Measurements from ENCODE around the gene NR4A1.

The NR4A1 gene

DNA sequence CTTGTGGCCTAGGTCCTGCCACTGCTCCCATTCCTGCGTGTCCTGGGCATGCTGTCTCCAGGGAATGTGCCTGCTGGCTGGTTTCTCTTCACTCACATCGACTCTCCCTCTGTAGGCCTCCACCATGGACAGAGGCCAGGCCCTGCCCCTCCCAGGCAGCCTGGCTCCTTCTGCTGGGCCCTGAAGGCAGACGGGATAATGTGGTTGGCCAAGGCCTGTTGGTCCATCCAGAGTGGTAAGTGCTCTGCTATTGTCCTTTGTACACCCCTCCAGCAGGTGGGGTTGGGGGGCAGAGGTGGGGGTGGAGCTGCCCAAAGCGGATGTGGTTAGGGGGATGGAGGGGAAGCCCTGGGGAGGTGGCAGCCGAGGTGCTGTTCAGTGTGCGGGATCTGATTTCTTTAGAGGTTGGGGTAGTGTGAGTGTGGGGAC, 9.5 kb upstream of the NR4A1 start:
- peak; percentile 80 for DNase-seq (ENCODE audit: low read depth, low spot score)

DNA sequence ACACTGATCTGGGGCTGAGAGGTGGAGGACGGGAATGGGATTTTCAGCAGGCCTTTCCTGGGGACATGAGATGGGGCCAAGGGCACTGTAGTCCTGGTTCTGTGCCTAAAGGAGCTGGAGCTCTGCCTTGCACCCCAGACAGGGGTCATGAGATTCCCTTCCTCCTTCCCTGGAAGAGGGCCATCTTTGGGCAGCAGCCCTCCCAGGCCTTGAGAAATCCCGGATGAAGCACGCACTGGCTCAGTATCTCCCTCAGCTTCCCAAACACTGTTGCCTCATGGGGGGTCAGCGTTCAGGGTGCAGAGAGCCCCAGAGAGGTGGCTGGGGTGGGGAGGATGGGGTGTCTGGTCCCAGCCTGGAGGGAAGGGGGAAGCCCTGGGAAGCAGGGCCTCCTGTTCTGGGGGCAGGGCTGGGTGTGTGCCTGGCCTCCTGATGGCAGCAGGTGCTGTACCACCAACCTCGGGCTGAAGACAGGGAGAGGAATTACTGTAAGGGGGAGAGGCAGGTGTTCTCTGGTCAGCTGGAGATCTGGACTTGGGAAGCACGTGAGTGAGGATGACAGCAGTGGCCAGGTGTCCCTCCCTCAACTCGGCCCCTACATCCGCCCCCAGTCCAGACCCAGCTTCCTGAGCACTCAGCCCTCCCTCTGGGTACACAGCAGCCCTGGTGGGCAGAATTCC, 8.4 kb upstream of the NR4A1 start:
- no peak for DNase-seq (ENCODE audit: low read depth, low spot score)

DNA sequence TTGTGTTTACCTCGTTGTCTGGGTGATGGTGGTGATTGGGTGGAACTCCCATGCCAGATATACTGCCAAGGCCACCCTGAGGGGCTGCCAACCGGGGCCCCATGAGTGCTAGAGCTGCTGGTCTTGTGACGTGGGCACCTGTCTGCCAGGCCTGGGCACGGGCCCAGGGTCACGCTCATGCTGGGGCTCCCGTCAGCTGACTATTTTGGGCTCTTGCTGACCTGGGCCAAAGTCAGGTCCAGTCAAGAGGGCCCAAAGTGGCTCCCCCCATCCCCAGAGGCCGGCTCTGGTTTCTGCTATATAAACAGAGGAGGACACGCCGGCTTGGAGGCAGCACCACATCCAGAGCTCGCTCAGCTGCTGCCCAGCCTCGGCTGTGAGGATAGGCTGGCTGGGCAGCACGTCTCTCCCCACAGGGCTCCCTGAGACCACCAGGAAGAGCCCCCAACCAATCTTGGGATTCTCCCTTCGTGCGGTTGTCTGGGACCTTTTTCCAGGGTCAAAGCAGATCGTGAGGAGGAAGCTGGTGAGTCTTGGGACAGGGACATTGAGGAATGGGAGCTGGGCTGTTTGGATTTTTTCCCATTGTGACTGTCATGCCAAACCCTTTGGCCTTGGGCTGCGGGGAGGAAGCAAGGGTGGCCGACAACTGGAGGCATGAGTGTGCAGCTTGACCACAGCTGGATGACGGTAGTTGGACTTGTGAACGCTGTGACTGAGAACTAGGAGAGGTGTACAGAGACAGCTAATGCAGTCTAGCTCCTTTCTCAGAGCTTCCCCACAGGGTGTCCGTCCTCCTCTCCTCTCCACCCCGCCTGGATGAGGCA, 7.6 kb upstream of the NR4A1 start:
- DNase-seq (ENCODE audit: low read depth, low spot score): no peak

DNA sequence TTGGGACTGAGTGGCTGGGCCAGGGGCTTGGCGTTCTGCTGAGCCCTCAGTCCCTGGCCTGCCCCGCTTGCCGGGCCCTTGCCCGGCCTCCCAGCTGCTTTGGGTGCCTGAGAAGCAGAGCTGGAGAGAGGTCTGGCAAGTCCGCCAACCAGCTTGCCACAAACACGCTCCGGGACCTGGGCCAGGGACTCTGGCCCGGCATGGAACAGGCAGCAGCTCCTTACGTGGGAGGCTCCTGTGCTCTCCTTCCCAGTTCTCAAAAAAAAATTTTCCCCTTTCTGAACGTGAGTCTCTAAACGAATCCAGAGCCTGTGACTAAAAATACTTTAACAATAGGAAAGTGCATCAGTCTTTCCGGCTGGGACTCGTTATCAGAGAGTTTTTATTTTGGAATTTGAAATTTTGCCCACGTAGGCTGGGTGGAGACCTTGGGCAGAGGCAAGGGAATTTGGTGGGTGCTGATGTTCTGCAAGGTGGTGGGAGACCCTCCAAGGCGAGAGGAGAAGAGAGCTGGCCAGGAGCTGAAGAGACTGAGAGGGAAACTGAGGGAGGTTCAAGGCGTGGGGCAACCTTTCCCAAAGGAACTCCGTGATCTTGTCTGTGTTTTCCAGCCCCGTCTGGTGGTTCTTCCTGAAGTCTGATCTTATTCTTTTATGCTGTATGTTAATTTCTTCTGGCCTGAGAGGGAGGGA, 6.8 kb upstream of the NR4A1 start:
- peak; percentile 91 for DNase-seq (ENCODE audit: low read depth, low spot score)

DNA sequence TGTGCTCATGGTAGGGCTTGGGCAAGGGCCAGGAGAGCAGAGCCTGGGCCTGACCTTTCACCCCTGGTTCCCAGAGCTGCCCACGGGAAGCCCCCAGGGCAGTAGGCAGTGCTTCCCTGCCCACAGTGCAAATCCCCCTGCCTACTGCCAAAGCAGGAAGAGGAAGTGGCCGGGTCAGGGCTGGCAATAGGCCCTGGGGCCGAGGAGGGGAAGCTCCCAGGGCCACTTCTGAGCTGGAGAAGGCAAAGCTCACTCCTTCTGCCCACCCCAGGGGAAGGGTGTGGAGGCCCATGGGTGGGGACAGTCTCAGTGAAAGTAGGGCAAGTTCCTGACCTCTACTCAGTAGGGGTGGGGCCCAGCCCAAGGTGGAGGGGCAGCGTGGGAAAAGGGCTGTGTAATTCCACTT, 5.4 kb upstream of the NR4A1 start:
- DNase-seq (ENCODE audit: low read depth, low spot score): no peak

DNA sequence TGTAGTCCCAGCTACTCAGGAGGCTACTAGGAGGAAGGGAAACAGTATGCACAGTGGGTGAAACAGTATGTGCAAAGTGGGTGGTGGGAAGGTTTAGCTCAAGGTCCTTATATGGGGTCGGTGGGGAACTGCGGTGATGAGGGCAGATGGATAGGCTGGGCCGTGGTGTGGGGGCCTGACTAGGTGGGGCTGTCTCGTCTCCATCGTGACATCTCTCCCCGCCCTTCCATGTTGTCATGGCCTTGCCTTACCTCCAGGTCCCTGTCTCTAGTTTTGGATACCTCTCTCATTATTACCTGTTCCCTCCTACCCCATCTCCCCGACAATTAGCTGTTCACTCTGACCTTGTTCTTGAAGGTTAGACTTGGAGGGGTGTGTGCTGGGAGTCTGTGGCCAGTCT, 4.4 kb upstream of the NR4A1 start:
- no peak for DNase-seq (ENCODE audit: low read depth, low spot score)

DNA sequence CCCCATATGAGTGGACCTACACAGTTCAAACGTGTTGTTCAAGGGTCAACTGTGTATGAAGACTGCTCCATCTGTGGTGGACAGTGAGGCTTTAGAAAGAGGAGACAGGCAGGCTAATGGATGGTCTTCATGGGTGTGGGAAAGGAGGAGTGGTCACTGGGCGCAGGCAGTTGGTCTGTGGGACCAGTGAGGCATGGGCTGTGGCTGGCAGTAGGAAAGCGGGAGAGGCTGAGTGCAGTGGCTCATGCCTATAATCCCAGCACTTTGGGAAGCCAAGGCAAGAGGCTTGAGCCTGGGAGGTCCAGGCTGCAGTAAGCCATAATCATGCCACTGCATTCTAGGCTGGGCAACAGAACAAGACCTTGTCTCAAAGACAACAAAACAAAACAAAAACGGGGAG, 2.0 kb upstream of the NR4A1 start:
- no peak for DNase-seq (ENCODE audit: low read depth, low spot score)

DNA sequence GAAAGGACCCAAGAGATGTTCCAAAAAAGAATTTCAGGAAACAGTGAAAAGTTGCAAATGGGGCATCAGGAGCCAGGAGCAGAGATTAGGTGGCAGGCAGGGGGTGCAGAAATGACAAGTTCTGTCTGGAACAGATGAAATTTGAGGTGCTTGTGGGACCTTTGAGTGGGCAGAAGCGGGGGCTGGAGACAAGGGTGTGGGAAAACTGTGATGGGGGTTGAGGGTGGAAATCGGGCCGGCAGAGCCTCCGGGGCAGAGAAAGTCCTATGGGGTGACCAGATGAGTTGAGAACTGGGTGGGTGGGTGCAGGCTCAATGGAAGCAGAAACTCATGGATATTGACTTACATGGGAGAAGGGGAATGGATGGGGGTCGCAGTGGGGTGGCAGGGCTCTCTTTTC, 1.6 kb upstream of the NR4A1 start:
- no peak for DNase-seq (ENCODE audit: low read depth, low spot score)

DNA sequence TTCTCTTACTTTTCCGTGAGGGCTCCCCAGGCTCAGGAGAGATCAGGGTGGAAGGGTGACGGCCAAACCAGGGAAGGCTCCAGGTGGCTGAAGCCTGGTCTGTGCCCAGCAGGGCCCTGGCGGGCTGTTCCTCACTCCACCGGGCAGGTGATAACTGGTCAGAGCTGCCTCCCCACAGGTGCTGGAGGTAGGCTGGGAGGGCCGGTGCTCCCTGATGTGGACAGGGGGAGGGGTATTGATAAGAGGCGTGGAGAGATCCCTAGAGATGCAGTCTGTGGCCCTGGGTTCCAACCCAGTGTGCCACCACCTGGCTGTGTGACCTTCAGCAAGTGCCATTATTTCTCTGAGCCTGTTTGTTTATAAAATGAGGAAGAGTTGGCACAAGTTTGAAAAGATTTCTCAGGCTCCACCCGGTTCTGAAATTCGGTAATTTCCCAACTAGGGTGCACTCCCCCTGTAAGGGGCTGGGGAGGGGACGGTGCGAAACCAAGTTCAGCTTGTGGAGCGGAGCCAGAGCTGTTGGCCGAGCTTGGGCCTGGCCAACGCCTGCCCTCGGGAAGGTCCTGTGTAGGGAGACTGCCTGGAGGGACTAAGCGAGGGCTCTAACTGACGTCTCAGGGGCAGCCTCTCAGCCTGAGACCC, 1.0 kb upstream of the NR4A1 start:
- no peak for DNase-seq (ENCODE audit: low read depth, low spot score)

DNA sequence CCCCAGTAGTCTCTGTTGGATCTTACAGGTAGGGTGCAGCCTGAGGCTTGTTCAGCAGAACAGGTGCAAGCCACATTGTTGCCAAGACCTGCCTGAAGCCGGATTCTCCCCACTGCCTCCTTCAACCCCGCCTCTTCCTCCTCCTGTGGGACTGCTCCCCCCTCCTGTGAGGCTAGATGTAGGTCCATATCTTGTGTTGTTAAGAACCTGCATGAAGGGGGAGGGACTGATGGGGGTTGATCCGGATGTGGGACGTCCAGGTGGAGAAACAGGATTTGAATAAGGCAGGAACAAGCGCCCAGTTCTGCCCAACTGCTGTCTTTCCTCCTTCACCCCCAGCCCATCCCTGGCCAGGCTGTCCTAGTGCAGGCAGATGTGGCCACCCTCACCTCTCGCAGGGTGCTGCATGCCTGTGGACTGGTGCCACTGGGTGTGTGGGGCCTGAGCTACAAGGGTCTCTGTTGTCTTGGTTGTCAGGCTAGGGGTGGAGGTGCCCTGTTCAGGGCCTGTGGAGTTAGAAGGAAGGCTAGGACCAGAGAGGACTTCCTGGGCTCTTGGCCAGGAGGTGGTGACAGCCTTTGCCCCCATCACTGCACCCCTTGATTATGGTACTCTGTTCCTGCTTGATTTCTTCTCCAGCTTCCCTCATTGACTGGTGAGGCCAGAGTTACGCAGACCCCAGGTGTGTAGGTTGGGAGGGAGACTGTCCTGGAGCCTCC, 1.4 kb downstream of the NR4A1 start:
- no peak for DNase-seq (ENCODE audit: low read depth, low spot score)

DNA sequence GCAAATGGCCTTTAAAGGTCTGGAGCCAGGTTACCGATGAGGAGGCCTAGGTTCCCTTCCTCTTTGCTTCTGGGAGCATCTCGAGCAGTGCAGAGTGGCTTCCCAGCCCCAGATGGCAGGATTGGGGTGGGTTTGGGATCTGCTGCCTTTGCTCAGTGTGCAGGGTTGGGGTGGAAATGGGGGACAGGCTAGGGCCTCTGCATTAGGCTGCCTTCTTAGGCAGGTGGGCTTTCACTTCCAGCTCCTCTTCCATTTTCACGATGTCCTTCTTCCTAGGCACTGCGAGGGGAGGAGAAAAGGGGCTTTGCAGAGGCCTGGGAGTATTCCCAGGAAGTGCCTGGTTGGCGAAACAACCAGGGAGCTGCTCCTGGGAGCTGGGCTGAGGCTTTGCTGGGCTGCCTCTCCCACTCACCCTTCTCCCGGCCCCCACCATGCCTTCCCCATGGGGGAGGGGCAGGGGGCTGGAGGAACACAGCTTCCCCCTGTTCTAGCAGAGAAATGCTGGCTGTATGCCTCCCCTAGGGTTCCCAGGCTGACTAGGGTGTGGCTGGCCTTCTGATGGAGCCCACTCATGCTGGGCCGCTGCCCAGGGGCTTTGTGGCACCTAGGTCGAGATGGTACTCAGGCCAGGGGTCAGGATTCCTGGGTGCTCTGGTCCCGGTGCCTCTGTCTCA, 2.4 kb downstream of the NR4A1 start:
- peak; percentile 32 for DNase-seq (ENCODE audit: low read depth, low spot score)

DNA sequence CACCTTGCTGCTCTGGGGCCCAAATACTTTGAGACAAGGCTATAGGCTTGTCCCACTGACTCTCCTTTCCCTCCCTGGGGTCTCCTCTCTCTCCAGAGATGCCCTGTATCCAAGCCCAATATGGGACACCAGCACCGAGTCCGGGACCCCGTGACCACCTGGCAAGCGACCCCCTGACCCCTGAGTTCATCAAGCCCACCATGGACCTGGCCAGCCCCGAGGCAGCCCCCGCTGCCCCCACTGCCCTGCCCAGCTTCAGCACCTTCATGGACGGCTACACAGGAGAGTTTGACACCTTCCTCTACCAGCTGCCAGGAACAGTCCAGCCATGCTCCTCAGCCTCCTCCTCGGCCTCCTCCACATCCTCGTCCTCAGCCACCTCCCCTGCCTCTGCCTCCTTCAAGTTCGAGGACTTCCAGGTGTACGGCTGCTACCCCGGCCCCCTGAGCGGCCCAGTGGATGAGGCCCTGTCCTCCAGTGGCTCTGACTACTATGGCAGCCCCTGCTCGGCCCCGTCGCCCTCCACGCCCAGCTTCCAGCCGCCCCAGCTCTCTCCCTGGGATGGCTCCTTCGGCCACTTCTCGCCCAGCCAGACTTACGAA, 3.1 kb downstream of the NR4A1 start:
- DNase-seq (ENCODE audit: low read depth, low spot score): no peak

DNA sequence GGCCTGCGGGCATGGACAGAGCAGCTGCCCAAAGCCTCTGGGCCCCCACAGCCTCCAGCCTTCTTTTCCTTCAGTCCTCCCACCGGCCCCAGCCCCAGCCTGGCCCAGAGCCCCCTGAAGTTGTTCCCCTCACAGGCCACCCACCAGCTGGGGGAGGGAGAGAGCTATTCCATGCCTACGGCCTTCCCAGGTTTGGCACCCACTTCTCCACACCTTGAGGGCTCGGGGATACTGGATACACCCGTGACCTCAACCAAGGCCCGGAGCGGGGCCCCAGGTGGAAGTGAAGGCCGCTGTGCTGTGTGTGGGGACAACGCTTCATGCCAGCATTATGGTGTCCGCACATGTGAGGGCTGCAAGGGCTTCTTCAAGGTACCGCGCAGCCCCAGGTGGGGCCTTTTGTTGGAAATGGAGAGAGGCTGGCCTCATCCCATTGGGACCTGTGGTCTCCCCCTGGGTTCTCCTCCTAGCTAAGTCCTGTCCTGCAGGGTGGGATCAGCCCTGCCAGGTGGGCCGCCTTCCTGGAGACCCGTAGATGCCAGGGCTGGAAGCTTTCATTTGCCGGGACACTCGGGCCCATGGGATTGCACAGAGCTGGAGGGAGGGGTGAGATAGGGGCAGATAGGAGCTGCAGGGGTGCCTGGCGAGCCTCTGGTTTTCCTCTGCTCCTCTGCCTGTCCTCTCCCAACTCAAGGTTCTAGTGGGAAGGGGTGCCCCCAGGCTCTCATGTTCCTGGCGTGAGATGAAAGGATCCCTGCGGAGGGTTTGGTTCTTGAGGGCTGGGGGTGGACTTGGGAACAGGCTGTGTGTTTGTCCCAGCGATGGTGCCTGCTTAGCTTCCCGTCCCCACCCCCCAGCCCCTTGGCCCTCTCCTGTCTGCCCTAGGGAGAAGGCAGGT, 3.8 kb downstream of the NR4A1 start:
- DNase-seq (ENCODE audit: low read depth, low spot score): no peak

DNA sequence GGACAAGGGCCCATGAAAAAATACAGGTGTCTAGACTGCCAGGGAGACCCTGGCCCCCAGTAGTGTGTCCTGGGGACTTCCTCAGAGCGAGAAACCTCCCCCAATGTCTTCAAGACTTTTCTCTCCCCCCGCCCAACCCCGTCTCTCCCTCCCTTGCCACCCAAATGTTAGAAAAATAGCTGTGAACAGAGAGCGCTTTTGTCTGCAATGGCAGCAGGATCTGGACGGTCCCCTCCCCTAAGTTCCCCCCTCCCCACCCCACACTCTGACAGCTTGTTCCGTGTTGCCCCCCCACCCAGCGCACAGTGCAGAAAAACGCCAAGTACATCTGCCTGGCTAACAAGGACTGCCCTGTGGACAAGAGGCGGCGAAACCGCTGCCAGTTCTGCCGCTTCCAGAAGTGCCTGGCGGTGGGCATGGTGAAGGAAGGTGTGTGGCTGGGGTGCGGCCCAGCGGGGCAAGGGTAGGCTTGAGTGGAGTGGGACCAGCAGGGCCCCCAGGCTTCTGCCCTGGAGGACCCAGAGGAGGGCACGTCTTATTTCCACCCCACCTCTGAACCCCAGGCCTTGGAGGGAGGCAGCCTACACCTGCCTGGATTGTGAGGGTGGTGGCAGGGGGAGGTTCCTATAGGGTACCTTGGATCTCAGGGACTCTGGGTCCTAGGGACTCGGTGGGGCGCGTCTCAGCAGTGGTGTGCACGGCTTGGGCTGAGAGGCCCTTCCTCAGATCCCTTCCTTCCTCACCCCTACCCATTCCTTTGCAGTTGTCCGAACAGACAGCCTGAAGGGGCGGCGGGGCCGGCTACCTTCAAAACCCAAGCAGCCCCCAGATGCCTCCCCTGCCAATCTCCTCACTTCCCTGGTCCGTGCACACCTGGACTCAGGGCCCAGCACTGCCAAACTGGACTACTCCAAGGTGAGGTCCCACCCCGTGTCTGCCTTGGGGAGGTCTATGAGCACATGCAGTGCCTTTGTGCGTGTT, 4.8 kb downstream of the NR4A1 start:
- DNase-seq (ENCODE audit: low read depth, low spot score): no peak

DNA sequence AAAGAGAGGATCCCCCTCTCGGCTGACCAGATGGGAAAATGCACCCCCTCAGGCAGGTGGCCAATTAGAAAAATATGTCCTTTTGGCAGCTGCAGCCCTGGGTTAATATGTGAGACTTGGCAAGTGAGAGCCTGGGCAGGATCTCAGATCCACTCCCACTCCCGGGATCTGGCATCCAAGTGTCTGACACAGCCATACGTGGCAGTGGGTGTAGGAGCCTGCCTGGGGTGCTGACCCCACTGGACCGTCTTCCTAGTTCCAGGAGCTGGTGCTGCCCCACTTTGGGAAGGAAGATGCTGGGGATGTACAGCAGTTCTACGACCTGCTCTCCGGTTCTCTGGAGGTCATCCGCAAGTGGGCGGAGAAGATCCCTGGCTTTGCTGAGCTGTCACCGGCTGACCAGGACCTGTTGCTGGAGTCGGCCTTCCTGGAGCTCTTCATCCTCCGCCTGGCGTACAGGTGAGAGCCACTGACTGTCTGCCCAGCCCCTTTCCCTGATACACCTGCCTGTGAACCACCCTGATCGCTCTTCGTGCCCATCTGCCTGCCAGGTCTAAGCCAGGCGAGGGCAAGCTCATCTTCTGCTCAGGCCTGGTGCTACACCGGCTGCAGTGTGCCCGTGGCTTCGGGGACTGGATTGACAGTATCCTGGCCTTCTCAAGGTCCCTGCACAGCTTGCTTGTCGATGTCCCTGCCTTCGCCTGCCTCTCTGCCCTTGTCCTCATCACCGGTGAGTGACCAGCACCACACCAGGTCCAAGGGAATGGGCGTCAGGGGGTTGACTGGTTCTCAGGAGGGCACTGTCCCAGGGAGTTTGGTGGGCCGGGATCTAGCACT, 5.8 kb downstream of the NR4A1 start:
- no peak for DNase-seq (ENCODE audit: low read depth, low spot score)

DNA sequence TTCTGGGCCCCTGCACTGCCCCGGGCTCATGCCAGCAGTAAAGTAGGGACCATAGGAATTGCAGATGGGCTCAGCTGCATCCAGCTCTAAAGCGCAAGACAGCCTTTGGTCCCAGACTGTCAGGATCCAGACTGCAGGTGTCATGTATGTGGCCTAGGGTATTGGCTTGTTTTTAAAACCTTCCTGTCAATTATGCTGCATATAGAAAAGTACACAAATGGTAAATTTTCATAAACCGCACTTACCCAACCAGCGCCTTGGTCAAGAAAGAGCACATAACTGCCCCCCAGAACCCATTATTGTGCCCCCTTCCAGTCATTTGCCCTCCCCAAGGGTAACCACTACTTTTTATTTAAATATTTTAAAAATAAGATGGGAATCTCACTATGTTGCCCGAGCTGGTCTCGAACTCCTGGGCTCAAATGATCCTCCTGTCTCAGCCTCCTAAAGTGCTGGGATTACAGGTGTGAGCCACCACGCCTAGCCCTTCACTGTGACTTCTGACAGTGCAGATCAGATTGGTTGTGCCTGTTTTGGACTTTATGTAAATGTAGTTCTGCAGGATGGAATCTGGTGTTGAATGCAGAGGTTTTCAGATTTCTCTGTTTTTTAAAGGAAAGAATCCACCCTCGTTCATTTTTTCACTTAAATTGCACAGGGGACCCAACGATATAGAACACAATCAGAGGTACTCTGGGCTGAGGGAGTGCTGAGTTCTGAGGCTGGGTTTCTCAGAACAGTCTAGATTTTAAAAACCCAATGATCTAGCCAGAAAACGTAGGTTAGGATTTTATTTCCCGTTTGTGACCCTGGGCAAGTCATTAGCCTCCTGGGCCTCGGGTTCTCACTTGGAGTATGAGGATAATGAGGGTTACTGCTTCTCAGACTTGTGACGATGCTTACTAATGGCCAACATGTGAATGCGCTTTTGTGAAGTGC, 6.7 kb downstream of the NR4A1 start:
- no peak for DNase-seq (ENCODE audit: low read depth, low spot score)
